Measurements from ENCODE around the gene CCR6.

GRCh38 chr6:167161851-167162467, 39.1 kb downstream of the CCR6 start:
- TF ChIP-seq POLR2AphosphoS5 (IDR thresholded peaks at IDR 0.05; ENCODE audit: low read depth, low read length), result no peak
- no peak for TF ChIP-seq SPI1 (IDR thresholded peaks at IDR 0.05; ENCODE audit: low read depth, low read length)
- no peak for TF ChIP-seq POLR2A (IDR thresholded peaks at IDR 0.05; ENCODE audit: low read depth, low read length)
- TF ChIP-seq TAF1 (IDR thresholded peaks at IDR 0.05; ENCODE audit: low read depth, low read length), result no peak
- TF ChIP-seq POU2F2 (IDR thresholded peaks at IDR 0.05; ENCODE audit: low read depth, low read length), result no peak
- TF ChIP-seq PAX5 (IDR thresholded peaks at IDR 0.05; ENCODE audit: insufficient read depth, low read length, severe bottlenecking), result no peak
